Kidney epithelial cell (primary cell): ENCODE results near the gene ZFY. TPM values are rescaled to one million over a fixed set of nuclear protein-coding genes. Genes with fewer than 3 reads are reported as not detected.

Experiments
- DNase-seq: peaks from one replicate; pipeline ENCODE4 v3.0.0-alpha.2; 2010; ENCODE audit warnings: low read depth
- H3K27me3 ChIP-seq: 2 replicates; pipeline ENCODE4 v1.6.0; 2011; ENCODE audit warnings: low read length; ENCODE audit not compliant: control insufficient read depth, insufficient read depth
- H3K36me3 ChIP-seq: 2 replicates; pipeline ENCODE4 v1.5.1; 2011; ENCODE audit warnings: low read length; ENCODE audit not compliant: control insufficient read depth, insufficient read depth
- H3K4me3 ChIP-seq: 2 replicates; pipeline ENCODE4 v1.5.1; 2011; ENCODE audit warnings: low read depth, mild to moderate bottlenecking, control low read depth, low read length
- CTCF ChIP-seq: IDR thresholded peaks from 2 replicates; pipeline ENCODE4 v1.5.1; 2011; ENCODE audit warnings: mild to moderate bottlenecking, moderate library complexity, low read length, control low read depth, inconsistent platforms; ENCODE audit not compliant: insufficient read depth, poor library complexity, severe bottlenecking
- total RNA-seq: library from RNA; depleted of rRNA; stranded (reverse); fragments of >200 nt; gene quantifications from 2 replicates; pipeline ENCODE4 v1.2.3, GENCODE V29; 2015

The ZFY gene
- total RNA-seq, 1 donor from 2014 or later = 9.3 TPM

DNA sequence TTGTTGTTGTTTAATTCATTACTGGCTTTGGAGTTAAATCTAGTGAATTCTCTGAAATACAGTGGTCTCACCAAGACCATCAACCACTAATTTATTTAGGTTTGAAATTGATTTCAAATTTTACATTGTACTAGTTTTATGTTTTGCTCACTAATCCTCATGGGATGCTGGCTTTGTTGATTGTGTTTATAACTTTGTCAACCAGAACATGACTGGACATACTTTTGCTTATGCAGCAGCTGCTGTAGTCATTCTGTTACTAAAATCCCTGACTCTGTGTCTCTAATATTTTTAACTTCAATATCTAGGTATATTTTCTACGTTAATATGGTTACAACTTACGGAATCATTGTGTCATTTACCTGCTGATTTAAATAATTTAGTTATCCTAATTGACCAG is 26.9 kb downstream of the ZFY start:
- DNase-seq = no peak
- H3K36me3 ChIP-seq = no peaks in the 10 kb centered on the region
- no peaks in the 10 kb centered on the region for H3K27me3 ChIP-seq
- H3K4me3 ChIP-seq = no peak overlapping the region
- no peak for TF ChIP-seq CTCF

DNA sequence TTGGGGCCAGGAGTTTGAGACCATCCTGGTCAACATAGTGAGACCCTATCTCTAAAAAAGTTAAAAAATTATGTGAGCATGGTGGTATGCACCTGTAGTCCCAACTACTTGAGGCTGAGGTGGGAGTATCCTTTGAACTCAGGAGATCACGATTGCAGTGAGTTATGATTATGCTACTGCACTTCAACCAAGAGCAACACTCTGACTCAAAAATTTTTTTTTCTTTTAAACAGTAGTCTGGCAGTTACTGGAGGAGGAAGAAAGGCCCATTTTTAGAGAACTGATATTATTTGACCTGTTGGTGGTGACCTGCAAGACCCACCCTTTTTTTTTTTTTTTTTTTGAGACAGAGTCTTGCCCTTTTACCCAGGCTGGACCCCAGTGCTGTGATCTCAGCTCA is 29.6 kb downstream of the ZFY start:
- no peak overlapping the region for H3K4me3 ChIP-seq
- no peak for DNase-seq
- TF ChIP-seq CTCF = no peak
- no peaks in the 10 kb centered on the region for H3K27me3 ChIP-seq
- H3K36me3 ChIP-seq = no peaks in the 10 kb centered on the region

GRCh38 chrY:2965629-2966028 is 30.4 kb downstream of the ZFY start:
- no peak for TF ChIP-seq CTCF
- no peaks in the 10 kb centered on the region for H3K27me3 ChIP-seq
- H3K4me3 ChIP-seq = no peak overlapping the region
- no peaks in the 10 kb centered on the region for H3K36me3 ChIP-seq
- DNase-seq = no peak

GRCh38 chrY:2969561-2969960 is 34.4 kb downstream of the ZFY start:
- no peak for DNase-seq
- Histone ChIP-seq H3K27me3 (no peaks in the 10 kb centered on the region), H3K36me3 (no peaks in the 10 kb centered on the region), H3K4me3 (no peak overlapping the region)
- no peak for TF ChIP-seq CTCF

- Histone ChIP-seq H3K27me3 (no peaks in the 10 kb centered on the region), H3K36me3 (no peaks in the 10 kb centered on the region), H3K4me3 (no peak overlapping the region)
- TF ChIP-seq CTCF = no peak
- DNase-seq = no peak
Observed at GRCh38 chrY:2972708-2973107, 37.5 kb downstream of the ZFY start.

DNA sequence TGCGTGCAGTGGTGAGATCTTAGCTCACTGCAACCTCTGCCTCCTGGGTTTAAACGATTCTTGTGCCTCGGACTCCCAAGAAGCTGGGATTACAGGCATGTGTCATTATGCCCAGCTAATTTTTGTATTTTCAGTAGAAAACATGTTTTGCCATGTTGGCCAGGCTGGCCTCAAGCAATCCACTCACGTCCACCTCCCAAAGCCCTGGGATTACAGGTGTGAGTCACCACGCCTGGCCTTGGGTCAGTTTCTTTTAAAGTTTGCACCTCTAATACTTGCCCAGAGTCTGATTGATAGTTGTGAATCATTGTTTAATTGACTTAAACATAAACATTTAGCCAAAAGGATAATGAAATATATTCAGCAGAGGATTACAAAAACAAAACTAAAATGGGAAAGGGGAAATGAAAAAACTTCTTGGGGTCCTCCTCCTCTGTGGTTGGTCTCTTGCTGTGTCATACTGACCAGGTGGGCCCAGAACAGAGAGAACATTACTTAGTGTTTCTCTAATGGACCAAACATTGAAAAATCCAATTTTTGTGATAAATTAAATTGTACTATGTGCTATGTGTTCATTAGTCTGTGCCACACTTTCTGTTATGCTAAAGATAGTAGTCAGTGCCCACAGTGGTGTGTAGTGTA is 38.0 kb downstream of the ZFY start:
- H3K36me3 ChIP-seq = no peaks in the 10 kb centered on the region
- no peak for TF ChIP-seq CTCF
- DNase-seq = no peak
- no peak overlapping the region for H3K4me3 ChIP-seq
- H3K27me3 ChIP-seq = no peaks in the 10 kb centered on the region
